Stimulated activated CD4-positive, alpha-beta T cell treated with anti-CD3 and anti-CD28 coated beads, Interleukin-2, amount 100 ng/mL, for 4 hours (primary cell): Measurements from ENCODE around the gene DMRTC2.

Source experiments
- DNase-seq: peaks from one replicate; pipeline ENCODE4 v3.0.0-alpha.2; 2020; ENCODE audit warnings: low read depth

DMRTC2 gene

GRCh38 chr19:41890936-41891335 lies 46.1 kb downstream of the DMRTC2 start:
- DNase-seq, result no peak

DNA sequence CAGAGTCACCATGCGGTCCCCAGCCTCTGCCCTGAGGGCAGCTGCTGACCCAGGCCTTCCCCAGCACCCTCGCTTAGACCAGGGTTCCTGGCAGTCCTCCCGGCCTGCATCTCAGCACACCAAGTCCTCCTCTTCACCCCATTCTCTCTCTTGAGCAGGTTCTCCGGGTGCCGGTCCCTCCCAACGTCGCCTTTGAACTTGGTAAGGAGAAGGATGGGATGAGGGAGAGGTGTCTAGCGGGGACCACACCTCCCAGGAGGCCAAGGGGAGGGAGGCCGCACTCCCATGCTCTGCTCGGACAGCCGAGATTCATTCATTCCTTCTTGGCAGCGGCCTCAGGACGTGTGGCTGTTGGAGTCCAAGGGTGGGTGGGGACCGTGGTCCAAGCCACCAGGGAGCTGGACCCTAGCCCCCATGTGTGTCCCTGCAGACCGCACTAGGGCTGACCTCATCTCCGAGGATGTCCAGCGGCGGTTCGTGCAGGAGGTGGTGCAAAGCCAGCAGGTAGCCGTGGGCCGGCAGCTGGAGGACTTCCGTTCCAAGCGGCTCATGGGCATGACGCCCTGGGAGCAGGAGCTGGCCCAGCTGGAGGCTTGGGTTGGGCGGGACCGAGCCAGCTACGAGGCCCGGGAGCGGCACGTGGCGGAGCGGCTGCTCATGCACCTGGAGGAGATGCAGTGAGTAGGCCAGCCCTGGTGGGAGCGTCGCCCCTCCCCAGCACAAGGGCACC lies 47.5 kb downstream of the DMRTC2 start:
- no peak for DNase-seq

DNA sequence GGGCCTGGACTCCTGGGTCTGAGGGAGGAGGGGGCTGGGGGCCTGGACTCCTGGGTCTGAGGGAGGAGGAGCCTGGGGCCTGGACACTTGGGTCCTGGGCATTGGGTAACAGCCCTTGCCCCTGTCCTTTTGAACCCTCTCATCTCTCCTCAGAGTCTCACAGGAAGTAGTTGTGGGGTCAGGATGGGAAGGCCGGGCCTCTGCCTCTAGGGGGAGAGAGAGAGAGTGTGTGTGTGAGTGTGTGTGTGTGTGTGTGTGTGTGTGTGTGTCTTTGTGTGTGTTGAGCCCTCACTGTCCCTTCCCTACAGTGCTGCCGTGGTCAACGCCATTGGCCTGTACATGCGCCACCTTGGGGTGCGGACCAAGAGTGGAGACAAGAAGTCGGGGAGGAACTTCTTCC lies 49.1 kb downstream of the DMRTC2 start:
- no peak for DNase-seq

DNA sequence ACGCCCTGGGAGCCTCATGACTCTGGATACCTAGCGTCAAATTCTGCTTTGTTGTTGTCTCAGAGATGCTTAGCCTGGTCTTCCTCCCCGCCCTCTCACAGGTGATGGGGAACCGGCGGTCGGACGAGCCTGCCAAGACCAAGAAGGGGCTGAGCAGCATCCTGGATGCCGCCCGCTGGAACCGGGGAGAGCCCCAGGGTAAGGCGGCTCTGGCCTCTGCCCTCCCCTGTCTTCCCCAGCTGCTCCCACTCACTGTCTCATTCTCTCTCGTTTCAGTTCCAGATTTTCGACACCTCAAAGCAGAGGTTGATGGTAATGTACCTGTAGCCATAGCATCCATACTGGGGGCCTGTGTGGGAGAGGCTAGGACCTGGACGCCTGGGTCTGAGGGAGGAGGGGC lies 49.5 kb downstream of the DMRTC2 start:
- no peak for DNase-seq

DNA sequence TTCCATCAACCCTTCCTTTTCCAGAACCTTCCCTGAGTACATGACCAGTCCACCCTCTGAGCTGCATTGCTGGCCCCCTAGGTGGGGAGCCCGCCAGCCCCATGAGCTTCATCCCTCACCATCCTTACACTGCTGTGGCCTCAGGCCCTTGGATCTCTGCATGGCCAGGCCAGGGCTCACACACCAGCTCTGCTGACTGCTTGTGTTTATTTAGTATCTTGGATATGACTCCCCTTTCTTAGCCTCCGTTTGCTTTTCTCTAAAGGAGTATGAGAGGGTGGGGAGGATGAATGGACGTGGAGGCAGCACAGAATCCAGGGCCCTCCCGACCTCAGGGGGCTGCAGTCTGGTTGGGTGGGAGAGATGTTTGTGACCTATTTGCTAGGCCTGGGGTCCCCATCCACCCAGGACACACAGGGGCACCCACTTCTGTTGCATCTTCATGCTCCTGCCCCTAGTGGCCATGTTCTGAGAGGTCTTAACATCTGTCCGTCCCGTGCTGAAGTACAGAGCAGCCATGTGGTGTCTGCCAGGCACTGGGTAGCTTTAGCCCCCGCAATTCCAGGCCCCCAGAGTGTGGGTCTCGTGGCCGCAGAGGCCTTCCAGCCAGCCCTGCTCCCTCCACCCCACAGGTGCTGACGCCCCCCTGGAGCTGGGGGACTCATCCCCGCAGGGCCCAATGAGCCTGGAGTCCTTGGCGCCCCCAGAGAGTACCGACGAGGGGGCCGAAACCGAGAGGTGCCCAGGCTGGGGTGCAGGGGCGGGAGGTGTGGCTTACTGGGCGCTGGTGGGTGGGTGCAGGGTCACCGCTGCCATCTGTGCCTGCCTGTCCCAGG lies 51.1 kb downstream of the DMRTC2 start:
- DNase-seq, result no peak

DNA sequence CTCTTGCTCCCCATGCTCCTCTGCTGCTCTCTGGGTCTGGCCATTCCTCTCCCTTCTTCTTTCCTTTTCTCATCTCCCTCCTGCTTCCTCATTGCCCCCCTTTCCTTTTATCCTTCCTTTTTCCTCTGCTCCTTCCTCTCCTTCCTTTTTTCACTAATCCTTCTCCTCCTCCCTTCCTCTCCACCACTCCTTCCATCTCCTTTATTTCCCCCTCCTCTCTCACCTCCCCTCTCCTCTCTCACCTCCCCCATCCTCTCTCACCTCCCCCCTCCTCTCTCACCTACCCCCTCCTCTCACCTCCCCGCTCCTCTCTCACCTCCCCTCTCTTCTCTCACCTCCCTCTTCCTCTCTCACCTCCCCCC lies 51.7 kb downstream of the DMRTC2 start:
- no peak for DNase-seq

DNA sequence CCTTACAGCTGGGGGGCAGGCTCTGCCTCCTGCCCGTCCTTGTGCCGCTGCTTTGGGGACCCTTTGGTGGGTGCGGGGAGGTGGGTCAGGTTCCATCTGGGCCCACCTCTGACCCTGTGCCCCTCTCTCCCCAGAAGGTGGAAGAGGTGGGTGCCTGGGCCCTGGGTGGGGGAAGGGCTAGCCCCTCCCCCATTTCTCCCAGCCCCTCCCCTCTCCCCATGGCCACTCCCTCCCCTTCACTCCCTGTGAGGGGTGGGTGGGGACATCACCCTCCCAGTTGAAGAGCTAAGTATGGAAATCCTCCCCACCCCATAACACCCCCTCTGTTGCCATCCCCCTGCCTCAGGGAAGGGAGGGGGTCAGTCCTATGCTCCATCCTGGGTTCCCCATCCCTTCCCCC lies 52.3 kb downstream of the DMRTC2 start:
- no peak for DNase-seq

- DNase-seq, result no peak
These were observed 53.0 kb downstream of the DMRTC2 start for GRCh38 chr19:41897820-41898219.

DNA sequence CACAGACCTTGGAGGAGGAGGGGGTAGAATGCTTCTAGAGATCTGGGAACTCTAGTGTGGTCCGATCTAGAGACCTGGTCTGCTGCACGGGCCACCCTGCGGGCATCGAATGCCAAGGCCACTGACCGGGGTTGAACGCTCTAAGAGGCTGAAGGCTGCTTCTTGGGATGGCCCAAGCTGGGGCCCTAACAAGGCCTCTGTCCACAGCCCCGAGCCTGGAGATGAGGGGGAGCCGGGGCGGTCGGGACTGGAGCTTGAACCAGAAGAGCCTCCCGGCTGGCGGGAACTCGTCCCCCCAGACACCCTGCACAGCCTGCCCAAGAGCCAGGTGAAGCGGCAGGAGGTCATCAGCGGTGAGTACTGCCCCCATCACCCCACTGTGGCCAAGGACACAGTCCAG lies 53.4 kb downstream of the DMRTC2 start:
- DNase-seq, result no peak
